GM18526 (cell line): ENCODE data around the gene MYL5.

Source experiments
- POLR2A ChIP-seq: IDR thresholded peaks from 3 replicates; pipeline ENCODE4 v1.6.1; 2011; ENCODE audit not compliant: insufficient read length; ENCODE audit errors: extremely low read depth

The MYL5 gene

GRCh38 chr4:651884-652642 lies 22.3 kb upstream of the MYL5 start:
- TF ChIP-seq POLR2A = no peak

GRCh38 chr4:653080-653821 lies 21.1 kb upstream of the MYL5 start:
- TF ChIP-seq POLR2A = no peak

- no peak for TF ChIP-seq POLR2A
Measured at GRCh38 chr4:653831-654502, 20.4 kb upstream of the MYL5 start.

GRCh38 chr4:654503-654845 lies 19.9 kb upstream of the MYL5 start:
- no peak for TF ChIP-seq POLR2A

GRCh38 chr4:654871-655463 lies 19.4 kb upstream of the MYL5 start:
- no peak for TF ChIP-seq POLR2A

GRCh38 chr4:655464-656151 lies 18.7 kb upstream of the MYL5 start:
- TF ChIP-seq POLR2A = no peak

- no peak for TF ChIP-seq POLR2A
Measured at GRCh38 chr4:656436-657337, 17.7 kb upstream of the MYL5 start.

- TF ChIP-seq POLR2A = no peak
Measured at GRCh38 chr4:657338-657833, 17.0 kb upstream of the MYL5 start.

GRCh38 chr4:657834-658667 lies 16.3 kb upstream of the MYL5 start:
- TF ChIP-seq POLR2A = no peak

- no peak for TF ChIP-seq POLR2A
Measured at GRCh38 chr4:658681-659667, 15.4 kb upstream of the MYL5 start.

- TF ChIP-seq POLR2A = no peak
Measured at GRCh38 chr4:659851-660250, 14.5 kb upstream of the MYL5 start.

- no peak for TF ChIP-seq POLR2A
Measured at GRCh38 chr4:660401-660800, 13.9 kb upstream of the MYL5 start.

GRCh38 chr4:661231-661630 lies 13.1 kb upstream of the MYL5 start:
- no peak for TF ChIP-seq POLR2A
